ENCODE measurements around the gene ARMC3.

GRCh38 chr10:23075672-23076071 is 147.8 kb downstream of the ARMC3 start:
- TF ChIP-seq POLR2AphosphoS5 (IDR thresholded peaks at IDR 0.05) (no peak), CTCF (IDR thresholded peaks at IDR 0.05) (no peak), POLR2A (IDR thresholded peaks at IDR 0.05) (no peak), EP300 (IDR thresholded peaks at IDR 0.05) (no peak)

All from suprapubic skin (tissue), 4 donors.